Measurements from ENCODE around the gene CXCL11. TPM values are rescaled to one million over a fixed set of nuclear protein-coding genes. Genes with fewer than 3 reads are reported as not detected.

Gene CXCL11
- total RNA-seq, 2 experiments from 2014 or later: not detected

DNA sequence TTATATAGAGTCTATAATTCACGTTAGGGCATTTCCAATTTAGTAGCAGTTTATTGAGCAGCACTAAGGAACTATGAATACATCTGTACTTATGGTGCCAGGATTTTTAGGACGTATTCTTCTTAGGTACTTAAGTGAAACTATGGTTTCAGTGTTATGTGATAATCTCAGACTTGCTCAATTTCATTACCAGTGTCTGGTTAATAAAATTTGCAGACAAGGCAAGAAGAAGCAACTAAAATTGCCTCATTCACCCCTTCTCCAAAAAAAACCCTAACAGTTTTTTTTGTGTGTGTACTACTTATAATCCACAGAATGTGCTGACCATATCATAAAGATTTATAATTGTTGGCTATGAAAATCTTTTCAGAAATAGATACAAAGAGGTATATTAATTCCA lies 6.6 kb downstream of the CXCL11 start:
- no peak for DNase-seq
- H3K27ac Mint-ChIP-seq: no peak overlapping the region
- peaks cover 17% of the 10 kb centered on the region for H3K4me1 Mint-ChIP-seq
- ChIA-PET CTCF (no interaction called here), POLR2A (no interaction called here)
- peaks cover 2% of the 10 kb centered on the region for H3K36me3 Mint-ChIP-seq (ENCODE audit: low read depth)
- no peak overlapping the region for H3K4me3 Mint-ChIP-seq
- H3K9me3 Mint-ChIP-seq: no peaks in the 10 kb centered on the region
- H3K27me3 Mint-ChIP-seq: peaks cover 2% of the 10 kb centered on the region

GRCh38 chr4:76028350-76028765 lies 7.5 kb downstream of the CXCL11 start:
- ChIA-PET POLR2A (no interaction called here), CTCF (no interaction called here)
- DNase-seq: no peak
- Mint-ChIP-seq H3K4me3 (peak overlapping the region; percentile 30), H3K27me3 (peaks cover 2% of the 10 kb centered on the region), H3K36me3 (ENCODE audit: low read depth) (peaks cover 2% of the 10 kb centered on the region), H3K27ac (peak overlapping the region; percentile 52), H3K9me3 (no peaks in the 10 kb centered on the region), H3K4me1 (peaks cover 26% of the 10 kb centered on the region)

DNA sequence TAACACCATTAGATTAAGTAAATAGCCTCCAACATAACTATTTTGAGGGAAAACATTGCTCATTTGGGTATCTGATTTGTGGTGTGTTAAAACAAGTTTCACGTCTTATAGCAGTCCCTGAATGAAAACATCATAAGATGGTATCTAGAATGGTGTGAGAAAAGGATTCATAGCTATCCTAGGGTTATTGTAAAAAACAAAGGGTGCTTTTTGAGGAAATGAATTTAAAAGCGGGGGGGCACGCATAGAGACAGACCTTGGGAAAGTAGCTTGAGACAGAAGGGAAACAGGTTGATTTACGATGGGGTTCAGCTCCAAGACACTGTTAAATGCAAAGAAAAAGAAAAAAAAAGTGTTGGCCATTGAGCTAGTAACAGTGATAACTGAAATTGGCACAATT lies 11.8 kb downstream of the CXCL11 start:
- H3K27ac Mint-ChIP-seq: no peak overlapping the region
- no peaks in the 10 kb centered on the region for H3K9me3 Mint-ChIP-seq
- ChIA-PET POLR2A (no interaction called here), CTCF (interaction anchor here (0.9 to 1.8 kb wide), 4 partner anchors 14 to 60 kb away, joined by 3 to 5 read pairs (median 4); no protein-coding TSS in a partner anchor)
- DNase-seq: no peak
- H3K27me3 Mint-ChIP-seq: no peaks in the 10 kb centered on the region
- H3K4me1 Mint-ChIP-seq: peaks cover 35% of the 10 kb centered on the region
- H3K4me3 Mint-ChIP-seq: no peak overlapping the region
- peaks cover 2% of the 10 kb centered on the region for H3K36me3 Mint-ChIP-seq (ENCODE audit: low read depth)

- H3K4me1 Mint-ChIP-seq: peaks cover 31% of the 10 kb centered on the region
These were observed 12.5 kb downstream of the CXCL11 start, which contains the start of gene CXCL10 for GRCh38 chr4:76023389-76023788. TSS of gene CXCL10 (minus strand) at chr4:76023497. CDS start at chr4:76023431, 66 bp downstream.

GRCh38 chr4:76022677-76023076 lies 13.2 kb downstream of the CXCL11 start:
- no peaks in the 10 kb centered on the region for H3K9me3 Mint-ChIP-seq
- POLR2A ChIA-PET: no interaction called here
- H3K4me1 Mint-ChIP-seq: peaks cover 26% of the 10 kb centered on the region
- H3K27ac Mint-ChIP-seq: no peak overlapping the region
- no peaks in the 10 kb centered on the region for H3K27me3 Mint-ChIP-seq
- CTCF ChIA-PET: no interaction called here
- H3K4me3 Mint-ChIP-seq: no peak overlapping the region
- H3K36me3 Mint-ChIP-seq (ENCODE audit: low read depth): no peaks in the 10 kb centered on the region
- no peak for DNase-seq

More at GRCh38 chr4:76023389-76023788, 12.5 kb downstream of the CXCL11 start, which contains the start of gene CXCL10:
- Mint-ChIP-seq H3K9me3 (no peaks in the 10 kb centered on the region), H3K36me3 (ENCODE audit: low read depth) (no peaks in the 10 kb centered on the region), H3K27ac (no peak within 1 kb of the TSS), H3K27me3 (no peaks in the 10 kb centered on the region), H3K4me3 (no peak within 1 kb of the TSS)
- no peak for DNase-seq
- CTCF ChIA-PET: interaction anchor here (1.2 to 1.8 kb wide), 2 partner anchors 27 to 40 kb away, joined by 3 to 5 read pairs; no protein-coding TSS in a partner anchor
- POLR2A ChIA-PET: no interaction called here

DNA sequence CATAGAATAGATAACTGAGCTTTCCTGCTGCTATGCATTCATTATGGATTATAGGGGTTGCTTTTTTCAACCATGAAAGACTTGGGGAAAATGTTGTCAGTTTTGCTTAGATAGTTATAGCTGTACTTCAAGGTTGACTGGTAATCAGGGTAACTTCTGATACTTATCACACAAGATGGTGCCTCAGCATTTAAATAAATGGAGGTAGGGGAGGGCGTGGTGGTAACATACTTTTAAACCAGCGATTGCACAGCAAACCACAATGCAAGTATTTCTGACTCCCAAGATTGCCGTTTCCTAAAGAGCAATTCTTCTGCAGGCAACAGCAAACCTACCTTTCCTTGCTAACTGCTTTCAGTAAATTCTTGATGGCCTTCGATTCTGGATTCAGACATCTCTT lies 13.8 kb downstream of the CXCL11 start:
- no peaks in the 10 kb centered on the region for H3K9me3 Mint-ChIP-seq
- no peak overlapping the region for H3K4me3 Mint-ChIP-seq
- H3K27me3 Mint-ChIP-seq: no peaks in the 10 kb centered on the region
- no peak overlapping the region for H3K27ac Mint-ChIP-seq
- H3K4me1 Mint-ChIP-seq: peaks cover 24% of the 10 kb centered on the region
- DNase-seq: no peak
- H3K36me3 Mint-ChIP-seq (ENCODE audit: low read depth): no peaks in the 10 kb centered on the region
- ChIA-PET CTCF (interaction anchor here (0.8 kb wide), 1 partner anchor 10 kb away, joined by 4 read pairs; no protein-coding TSS in a partner anchor), POLR2A (no interaction called here)

DNA sequence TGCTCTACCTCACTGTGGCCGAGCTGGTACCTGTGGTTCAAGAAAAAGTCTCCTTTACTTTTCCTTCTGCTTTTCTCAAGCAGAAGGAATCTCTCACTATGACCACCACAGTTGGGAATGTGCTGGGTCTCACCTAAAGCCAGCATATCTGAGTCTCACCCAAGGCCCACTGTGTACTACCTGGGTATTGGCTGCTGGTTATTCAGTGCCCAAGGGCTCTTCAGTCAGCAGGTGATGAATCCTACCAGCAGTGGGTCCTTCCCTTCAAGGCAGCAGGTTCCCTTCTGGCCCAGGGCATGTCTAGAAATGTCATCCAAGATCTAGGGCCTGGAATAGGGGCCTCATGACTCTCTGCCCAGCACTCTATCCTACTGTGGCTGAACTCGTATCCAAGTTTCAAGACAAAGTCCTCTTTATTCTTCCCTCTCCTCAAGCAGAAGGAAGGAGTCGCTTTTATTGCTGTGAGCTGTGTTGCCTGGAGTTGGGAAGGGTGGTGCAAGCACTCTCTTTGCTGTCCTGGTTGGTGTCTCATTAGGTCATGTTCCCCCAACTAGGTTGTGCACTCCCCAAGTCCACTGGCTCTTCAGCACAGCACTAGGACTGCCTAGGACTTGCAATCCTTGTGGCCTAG lies 18.7 kb downstream of the CXCL11 start:
- H3K36me3 Mint-ChIP-seq (ENCODE audit: low read depth): no peaks in the 10 kb centered on the region
- no peaks in the 10 kb centered on the region for H3K9me3 Mint-ChIP-seq
- H3K27ac Mint-ChIP-seq: no peak overlapping the region
- DNase-seq: no peak
- H3K4me1 Mint-ChIP-seq: peaks cover 15% of the 10 kb centered on the region
- peaks cover 6% of the 10 kb centered on the region for H3K27me3 Mint-ChIP-seq
- ChIA-PET POLR2A (interaction anchor here (0.6 kb wide), 1 partner anchor 326 kb away, joined by 3 read pairs; no protein-coding TSS in a partner anchor), CTCF (interaction anchor here (0.8 kb wide), 1 partner anchor 36 kb away, joined by 3 read pairs; no protein-coding TSS in a partner anchor)
- no peak overlapping the region for H3K4me3 Mint-ChIP-seq

DNA sequence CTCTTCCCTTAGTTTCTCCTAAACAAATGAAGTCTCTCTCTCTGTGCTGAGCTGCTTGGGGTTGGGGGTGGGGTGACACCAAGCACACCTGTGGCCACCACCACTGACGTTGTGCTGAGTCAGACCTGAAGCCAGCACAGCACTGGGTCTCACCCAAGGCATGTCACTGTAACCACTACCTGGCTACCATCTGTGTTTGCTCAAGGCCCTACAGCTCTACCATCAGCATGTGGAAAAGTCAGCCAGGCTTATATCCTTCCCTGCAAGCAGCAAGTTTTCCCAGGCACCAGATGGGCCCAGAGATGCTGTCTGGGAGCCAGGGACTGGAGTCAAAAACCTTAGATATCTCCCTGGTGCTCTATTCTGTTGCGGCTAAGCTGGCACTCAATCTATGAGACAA lies 19.5 kb downstream of the CXCL11 start:
- CTCF ChIA-PET: interaction anchor here (0.8 kb wide), 1 partner anchor 37 kb away, joined by 3 read pairs; no protein-coding TSS in a partner anchor

DNA sequence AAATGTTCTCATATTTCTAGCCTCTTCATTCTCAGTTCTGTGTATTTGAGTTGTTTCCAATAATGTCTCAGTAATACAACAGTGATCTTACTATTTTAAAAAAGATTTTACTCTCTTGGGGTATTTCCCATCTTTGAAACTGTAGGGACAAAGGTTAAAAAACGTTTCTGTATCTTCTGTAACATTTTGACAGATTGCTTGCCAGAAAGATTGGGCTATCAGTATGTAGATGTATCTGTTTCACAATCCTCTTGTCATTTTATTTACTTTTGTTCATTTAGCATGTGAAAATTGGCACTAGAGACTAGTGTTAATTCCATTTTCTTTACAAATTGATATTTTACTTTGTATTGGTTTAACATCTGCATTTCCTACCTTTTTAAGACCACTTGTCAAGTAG lies 22.3 kb downstream of the CXCL11 start:
- Mint-ChIP-seq H3K4me1 (peaks cover 16% of the 10 kb centered on the region), H3K36me3 (ENCODE audit: low read depth) (no peaks in the 10 kb centered on the region), H3K4me3 (no peak overlapping the region), H3K9me3 (no peaks in the 10 kb centered on the region), H3K27me3 (peaks cover 12% of the 10 kb centered on the region), H3K27ac (no peak overlapping the region)
- ChIA-PET CTCF (interaction anchor here (1.2 to 2.6 kb wide), 3 partner anchors 11 to 45 kb away, joined by 3 to 6 read pairs (median 4); no protein-coding TSS in a partner anchor), POLR2A (no interaction called here)
- DNase-seq: no peak

More for the DNA sequence above, 19.5 kb downstream of the CXCL11 start:
- no peak overlapping the region for H3K4me3 Mint-ChIP-seq
- no peak overlapping the region for H3K27ac Mint-ChIP-seq
- POLR2A ChIA-PET: interaction anchor here (0.6 kb wide), 1 partner anchor 325 kb away, joined by 3 read pairs; no protein-coding TSS in a partner anchor
- H3K4me1 Mint-ChIP-seq: peaks cover 17% of the 10 kb centered on the region
- peaks cover 6% of the 10 kb centered on the region for H3K27me3 Mint-ChIP-seq
- no peaks in the 10 kb centered on the region for H3K36me3 Mint-ChIP-seq (ENCODE audit: low read depth)
- H3K9me3 Mint-ChIP-seq: no peaks in the 10 kb centered on the region
- peak; percentile 17 for DNase-seq

GRCh38 chr4:76012388-76012801 lies 23.5 kb downstream of the CXCL11 start:
- H3K9me3 Mint-ChIP-seq: no peaks in the 10 kb centered on the region
- DNase-seq: no peak
- peaks cover 16% of the 10 kb centered on the region for H3K4me1 Mint-ChIP-seq
- no peak overlapping the region for H3K4me3 Mint-ChIP-seq
- CTCF ChIA-PET: interaction anchor here (0.8 to 2.6 kb wide), 3 partner anchors 10 to 22 kb away, joined by 3 to 6 read pairs (median 4); partner anchors contain the start of gene SDAD1
- H3K36me3 Mint-ChIP-seq (ENCODE audit: low read depth): no peaks in the 10 kb centered on the region
- peaks cover 18% of the 10 kb centered on the region for H3K27me3 Mint-ChIP-seq
- POLR2A ChIA-PET: no interaction called here
- no peak overlapping the region for H3K27ac Mint-ChIP-seq

GRCh38 chr4:76011700-76012387 lies 24.0 kb downstream of the CXCL11 start:
- CTCF ChIA-PET: interaction anchor here (0.8 to 2.6 kb wide), 3 partner anchors 9 to 21 kb away, joined by 3 to 6 read pairs (median 4); partner anchors contain the start of gene SDAD1
- peaks cover 16% of the 10 kb centered on the region for H3K4me1 Mint-ChIP-seq
- DNase-seq: no peak
- POLR2A ChIA-PET: no interaction called here
- H3K36me3 Mint-ChIP-seq (ENCODE audit: low read depth): no peaks in the 10 kb centered on the region
- H3K9me3 Mint-ChIP-seq: no peaks in the 10 kb centered on the region
- H3K27ac Mint-ChIP-seq: no peak overlapping the region
- H3K4me3 Mint-ChIP-seq: no peak overlapping the region
- peaks cover 18% of the 10 kb centered on the region for H3K27me3 Mint-ChIP-seq

GRCh38 chr4:76011018-76011670 lies 24.7 kb downstream of the CXCL11 start:
- CTCF ChIA-PET: interaction anchor here (1.5 kb wide), 1 partner anchor 95 kb away, joined by 3 read pairs; no protein-coding TSS in a partner anchor

More at GRCh38 chr4:76011018-76011670, 24.7 kb downstream of the CXCL11 start:
- H3K27me3 Mint-ChIP-seq: peaks cover 18% of the 10 kb centered on the region
- H3K9me3 Mint-ChIP-seq: no peaks in the 10 kb centered on the region
- no peak overlapping the region for H3K4me3 Mint-ChIP-seq
- no peaks in the 10 kb centered on the region for H3K36me3 Mint-ChIP-seq (ENCODE audit: low read depth)
- no peak for DNase-seq
- POLR2A ChIA-PET: no interaction called here
- peaks cover 9% of the 10 kb centered on the region for H3K4me1 Mint-ChIP-seq
- H3K27ac Mint-ChIP-seq: no peak overlapping the region
